ENCODE measurements around the gene WDFY3. TPM values are rescaled to one million over a fixed set of nuclear protein-coding genes. Genes with fewer than 3 reads are reported as not detected.

The WDFY3 gene
- total RNA-seq, 1 donor from 2014 or later: 55.8 TPM

DNA sequence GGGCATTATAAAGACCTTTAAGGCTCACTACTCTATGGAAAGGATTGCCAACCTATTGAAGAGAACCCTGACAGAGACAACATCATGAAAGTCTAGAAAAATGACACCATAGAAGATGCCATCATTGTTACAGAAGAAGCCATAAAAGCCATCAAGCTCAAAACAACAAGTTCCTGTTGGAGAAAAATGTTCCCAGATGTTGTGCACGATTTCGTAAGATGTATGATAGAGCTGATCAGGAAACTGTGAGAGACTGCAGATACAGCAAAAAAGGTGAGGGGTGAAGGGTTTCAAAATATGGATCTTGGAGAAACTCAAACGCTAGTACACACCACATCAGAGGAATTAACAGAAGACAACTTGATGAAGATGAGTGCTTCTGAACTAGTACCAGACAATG lies 53.3 kb downstream of the WDFY3 start:
- no peak overlapping the region for H3K9ac ChIP-seq
- H3K9me3 ChIP-seq (ENCODE audit: low read depth): no peaks in the 10 kb centered on the region
- H3F3A ChIP-seq (ENCODE audit: low read depth): no peaks in the 10 kb centered on the region
- TF ChIP-seq CTCF (IDR thresholded peaks at IDR 0.05) (no peak), EZH2 (IDR thresholded peaks at IDR 0.05) (no peak), EZH2phosphoT487 (IDR thresholded peaks at IDR 0.05) (no peak)
- no peaks in the 10 kb centered on the region for H3K27me3 Mint-ChIP-seq (ENCODE audit: insufficient read depth, low read depth)
- no peak for DNase-seq (ENCODE audit: low spot score)
- H3K36me3 Mint-ChIP-seq: peaks cover 26% of the 10 kb centered on the region
- no peak overlapping the region for H2AFZ ChIP-seq (replicated peaks)
- H3K79me2 ChIP-seq (ENCODE audit: low read depth): peaks cover 47% of the 10 kb centered on the region
- no peak overlapping the region for H3K4me2 ChIP-seq
- no peak overlapping the region for H3K27ac ChIP-seq
- H3K36me3 ChIP-seq: no peaks in the 10 kb centered on the region
- H3K4me3 ChIP-seq: no peak overlapping the region
- H3K4me1 Mint-ChIP-seq: no peaks in the 10 kb centered on the region
- peaks cover 16% of the 10 kb centered on the region for H4K20me1 ChIP-seq (ENCODE audit: low read depth)
- H3K27ac Mint-ChIP-seq: no peak overlapping the region
- no peaks in the 10 kb centered on the region for H3K4me1 ChIP-seq
- H3K27me3 ChIP-seq: no peaks in the 10 kb centered on the region
- no peaks in the 10 kb centered on the region for H3K9me3 Mint-ChIP-seq
- no peak overlapping the region for H3K4me3 Mint-ChIP-seq

GRCh38 chr4:84912741-84913140 lies 53.7 kb downstream of the WDFY3 start:
- Mint-ChIP-seq H3K9me3 (no peaks in the 10 kb centered on the region), H3K27me3 (ENCODE audit: insufficient read depth, low read depth) (no peaks in the 10 kb centered on the region), H3K4me3 (no peak overlapping the region), H3K36me3 (peaks cover 26% of the 10 kb centered on the region), H3K27ac (no peak overlapping the region), H3K4me1 (no peaks in the 10 kb centered on the region)
- Histone ChIP-seq H3K4me2 (no peak overlapping the region), H2AFZ (replicated peaks) (no peak overlapping the region), H3K9ac (no peak overlapping the region), H3K79me2 (ENCODE audit: low read depth) (peaks cover 46% of the 10 kb centered on the region), H3K4me1 (no peaks in the 10 kb centered on the region), H3K36me3 (no peaks in the 10 kb centered on the region), H4K20me1 (ENCODE audit: low read depth) (peaks cover 16% of the 10 kb centered on the region), H3K9me3 (ENCODE audit: low read depth) (no peaks in the 10 kb centered on the region), H3F3A (ENCODE audit: low read depth) (no peaks in the 10 kb centered on the region), H3K4me3 (no peak overlapping the region), H3K27ac (no peak overlapping the region), H3K27me3 (no peaks in the 10 kb centered on the region)
- TF ChIP-seq EZH2phosphoT487 (IDR thresholded peaks at IDR 0.05) (no peak), CTCF (IDR thresholded peaks at IDR 0.05) (no peak), EZH2 (IDR thresholded peaks at IDR 0.05) (no peak)
- no peak for DNase-seq (ENCODE audit: low spot score)

- Histone ChIP-seq H4K20me1 (ENCODE audit: low read depth) (peaks cover 4% of the 10 kb centered on the region), H3K9ac (no peak overlapping the region), H3K27me3 (no peaks in the 10 kb centered on the region), H3K79me2 (ENCODE audit: low read depth) (peaks cover 38% of the 10 kb centered on the region), H3K27ac (no peak overlapping the region), H2AFZ (replicated peaks) (no peak overlapping the region), H3K4me1 (no peaks in the 10 kb centered on the region), H3F3A (ENCODE audit: low read depth) (no peaks in the 10 kb centered on the region), H3K9me3 (ENCODE audit: low read depth) (no peaks in the 10 kb centered on the region), H3K4me2 (no peak overlapping the region), H3K36me3 (no peaks in the 10 kb centered on the region), H3K4me3 (no peak overlapping the region)
- TF ChIP-seq EZH2 (IDR thresholded peaks at IDR 0.05) (no peak), EZH2phosphoT487 (IDR thresholded peaks at IDR 0.05) (no peak), CTCF (IDR thresholded peaks at IDR 0.05) (no peak)
- H3K36me3 Mint-ChIP-seq: peaks cover 28% of the 10 kb centered on the region
- no peak overlapping the region for H3K27ac Mint-ChIP-seq
- H3K9me3 Mint-ChIP-seq: no peaks in the 10 kb centered on the region
- H3K4me3 Mint-ChIP-seq: no peak overlapping the region
- no peak for DNase-seq (ENCODE audit: low spot score)
- H3K4me1 Mint-ChIP-seq: no peaks in the 10 kb centered on the region
- H3K27me3 Mint-ChIP-seq (ENCODE audit: insufficient read depth, low read depth): no peaks in the 10 kb centered on the region
Observed at GRCh38 chr4:84908876-84909275, 57.6 kb downstream of the WDFY3 start.
